ENCODE data around the gene ESD.
A peak's percentile ranks its signal among the peaks of the same experiment; 100 is the strongest.

The ESD gene

DNA sequence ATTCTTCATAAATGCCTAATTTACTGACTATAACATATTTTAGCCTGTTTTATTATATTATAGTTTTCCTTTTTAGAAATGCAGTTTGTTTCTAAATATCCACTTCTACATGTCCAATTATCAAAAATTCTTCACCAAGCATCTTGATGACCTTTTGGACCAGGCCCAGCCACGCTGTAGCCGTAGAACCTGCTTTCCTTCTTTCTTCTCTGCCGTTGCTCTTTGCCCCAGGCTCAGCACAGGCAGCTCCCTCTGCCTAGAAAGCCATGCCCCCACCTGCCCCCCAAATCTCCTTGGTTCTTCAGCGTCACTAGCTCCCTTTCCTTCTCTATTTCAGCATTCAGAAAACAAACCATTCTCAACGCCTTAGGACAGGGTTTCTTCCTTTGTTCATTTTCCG is 65.4 kb downstream of the ESD start:
- no peak for DNase-seq (ENCODE audit: low read depth)
- TF ChIP-seq, protein P1, sequence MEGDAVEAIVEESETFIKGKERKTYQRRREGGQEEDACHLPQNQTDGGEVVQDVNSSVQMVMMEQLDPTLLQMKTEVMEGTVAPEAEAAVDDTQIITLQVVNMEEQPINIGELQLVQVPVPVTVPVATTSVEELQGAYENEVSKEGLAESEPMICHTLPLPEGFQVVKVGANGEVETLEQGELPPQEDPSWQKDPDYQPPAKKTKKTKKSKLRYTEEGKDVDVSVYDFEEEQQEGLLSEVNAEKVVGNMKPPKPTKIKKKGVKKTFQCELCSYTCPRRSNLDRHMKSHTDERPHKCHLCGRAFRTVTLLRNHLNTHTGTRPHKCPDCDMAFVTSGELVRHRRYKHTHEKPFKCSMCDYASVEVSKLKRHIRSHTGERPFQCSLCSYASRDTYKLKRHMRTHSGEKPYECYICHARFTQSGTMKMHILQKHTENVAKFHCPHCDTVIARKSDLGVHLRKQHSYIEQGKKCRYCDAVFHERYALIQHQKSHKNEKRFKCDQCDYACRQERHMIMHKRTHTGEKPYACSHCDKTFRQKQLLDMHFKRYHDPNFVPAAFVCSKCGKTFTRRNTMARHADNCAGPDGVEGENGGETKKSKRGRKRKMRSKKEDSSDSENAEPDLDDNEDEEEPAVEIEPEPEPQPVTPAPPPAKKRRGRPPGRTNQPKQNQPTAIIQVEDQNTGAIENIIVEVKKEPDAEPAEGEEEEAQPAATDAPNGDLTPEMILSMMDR (IDR thresholded peaks at IDR 0.05; ENCODE audit: low read depth, low read length, missing control alignments), result no peak
- no peak overlapping the region for H3K4me3 ChIP-seq (ENCODE audit: low read depth, low read length)

DNA sequence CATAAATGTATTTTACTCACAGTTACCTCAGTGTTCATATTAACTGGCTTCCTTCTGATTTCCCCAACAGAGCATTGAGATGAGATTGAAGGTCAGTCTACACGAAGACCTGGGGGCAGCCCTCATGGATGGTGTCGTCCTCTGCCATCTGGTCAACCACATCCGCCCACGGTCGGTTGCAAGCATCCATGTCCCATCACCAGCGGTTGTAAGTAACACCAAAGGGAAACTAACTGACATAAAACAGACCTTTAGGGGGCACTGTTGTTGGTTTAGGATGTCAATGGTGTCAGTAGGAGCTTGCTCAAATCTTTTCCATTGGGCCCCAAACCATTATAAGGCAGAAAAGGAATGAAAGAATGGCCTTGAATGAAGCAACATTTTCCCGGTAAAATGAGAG is 68.2 kb downstream of the ESD start:
- no peak overlapping the region for H3K4me3 ChIP-seq (ENCODE audit: low read depth, low read length)
- TF ChIP-seq, protein P1 (IDR thresholded peaks at IDR 0.05; ENCODE audit: low read depth, low read length, missing control alignments), result peak; percentile 26
- peak; percentile 7 for DNase-seq (ENCODE audit: low read depth)

DNA sequence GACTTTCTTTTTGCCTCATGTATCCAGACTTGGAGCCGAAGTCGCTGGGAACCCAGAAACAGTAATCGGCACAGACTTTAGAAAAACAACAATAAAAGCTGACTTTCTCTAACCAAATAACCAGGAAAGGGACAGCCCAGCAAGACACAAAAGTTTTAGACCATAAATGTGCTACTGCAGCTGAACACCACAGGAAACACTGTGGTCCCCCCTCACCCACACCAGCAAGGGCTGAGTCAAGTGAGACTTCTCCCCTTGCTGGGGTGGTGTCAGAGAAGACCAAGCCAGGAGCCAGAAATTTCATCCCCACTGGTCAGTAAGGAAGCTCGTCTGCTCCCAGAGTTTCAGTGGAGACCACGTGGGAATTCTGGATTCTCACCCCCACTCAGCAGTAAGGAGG is 70.6 kb downstream of the ESD start:
- TF ChIP-seq, protein P1 (IDR thresholded peaks at IDR 0.05; ENCODE audit: low read depth, low read length, missing control alignments), result no peak
- DNase-seq (ENCODE audit: low read depth), result no peak
- no peak overlapping the region for H3K4me3 ChIP-seq (ENCODE audit: low read depth, low read length)

Measured in GM12864 (cell line).